Retina (tissue), 1 donor: ENCODE measurements around the gene COL6A3.

Source experiments
- DNase-seq: peaks from one replicate; pipeline ENCODE4 v3.0.0-alpha.2; 2016

The COL6A3 gene

DNA sequence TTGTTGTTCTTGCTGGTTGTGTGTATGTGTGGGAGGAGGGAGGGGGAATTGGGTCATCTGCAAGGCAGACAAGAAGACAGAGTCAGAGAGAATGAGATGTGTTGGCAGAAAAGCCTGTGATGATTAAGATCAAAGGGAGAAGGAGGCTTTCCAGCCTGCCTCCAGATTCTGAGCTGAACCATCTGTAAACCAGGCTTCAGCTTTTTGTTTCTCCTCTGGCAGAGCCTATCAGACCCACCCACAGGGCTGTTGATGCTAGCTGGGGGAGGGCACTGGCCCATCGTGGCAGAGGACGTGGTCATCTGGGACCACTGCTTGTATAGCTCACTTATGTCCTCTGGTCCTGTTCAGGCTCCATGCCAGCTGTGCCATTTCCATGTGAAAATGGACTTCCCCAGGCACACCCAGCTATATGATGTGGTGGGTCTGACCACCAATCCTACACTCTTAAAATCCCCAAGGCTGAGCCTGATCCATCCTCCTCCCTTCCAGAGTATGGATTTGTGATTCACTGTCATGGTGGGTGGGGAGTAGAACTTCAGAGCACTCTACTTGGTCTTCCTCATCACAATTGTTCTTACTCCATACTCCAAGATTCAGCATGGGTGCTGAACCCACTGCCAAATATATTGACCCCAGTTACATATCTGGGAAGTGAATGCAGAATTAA lies 27.8 kb upstream of the COL6A3 start:
- peak; percentile 24 for DNase-seq

DNA sequence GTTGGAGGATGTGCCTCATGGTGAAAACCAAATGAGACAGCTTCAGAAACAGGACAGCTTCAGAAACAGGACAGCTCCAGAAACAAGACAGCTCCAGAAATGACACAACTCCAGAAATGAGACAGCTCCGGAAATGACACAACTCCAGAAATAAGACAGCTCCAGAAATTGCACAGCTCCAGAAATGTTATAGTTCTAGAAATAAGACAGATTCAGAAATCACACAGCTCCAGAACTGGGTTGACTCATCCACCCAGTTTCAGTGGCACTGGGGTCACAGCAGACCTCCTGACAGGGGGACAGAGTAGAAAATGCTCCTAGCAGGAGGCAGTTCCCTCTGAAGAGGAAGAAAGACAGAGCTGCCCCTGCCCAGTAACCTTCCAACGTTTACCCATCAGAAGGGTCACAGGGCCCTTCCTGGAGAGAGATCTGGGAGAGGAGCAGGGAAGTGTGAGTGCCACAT lies 26.9 kb upstream of the COL6A3 start:
- DNase-seq: no peak

DNA sequence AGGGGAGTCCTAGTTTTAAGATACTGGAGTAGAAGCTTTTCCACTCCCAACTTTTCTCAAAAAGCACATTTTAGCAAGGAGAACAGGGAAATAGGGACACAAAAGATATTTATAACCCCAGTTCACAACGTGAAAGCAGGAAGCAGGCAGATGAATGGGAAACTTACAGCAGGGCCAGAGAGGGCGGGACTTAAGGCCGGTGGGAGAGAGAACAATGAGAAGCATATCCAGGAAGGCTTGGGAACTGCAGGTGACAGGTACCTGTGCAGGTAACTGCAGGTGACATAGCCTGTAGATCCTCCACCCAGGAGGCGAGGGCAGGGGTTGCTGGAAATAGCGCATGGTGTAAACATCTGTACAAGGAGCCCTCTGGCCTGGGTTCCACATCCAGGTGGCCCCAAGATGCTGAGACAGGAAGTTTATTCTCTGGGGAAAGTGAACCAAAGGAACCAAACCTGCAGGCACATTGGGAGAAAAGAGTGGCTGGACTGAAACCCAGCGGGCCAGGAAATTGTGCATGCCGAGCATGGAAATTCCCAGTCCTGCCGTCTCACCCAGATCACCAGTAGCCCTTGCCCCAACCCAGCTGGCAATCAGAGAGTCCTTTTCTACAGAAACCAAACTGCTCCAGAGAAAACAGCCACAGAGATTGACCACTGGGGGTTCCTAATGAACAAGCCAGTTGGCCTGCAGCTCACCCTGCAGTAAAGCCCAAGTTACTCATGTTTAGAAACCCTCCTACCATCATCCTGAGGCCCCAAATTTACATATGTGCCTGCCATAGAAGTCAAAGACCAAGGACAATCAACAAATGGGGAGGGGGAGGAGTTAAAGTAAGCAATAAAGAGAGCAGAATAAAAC lies 24.3 kb upstream of the COL6A3 start:
- no peak for DNase-seq

DNA sequence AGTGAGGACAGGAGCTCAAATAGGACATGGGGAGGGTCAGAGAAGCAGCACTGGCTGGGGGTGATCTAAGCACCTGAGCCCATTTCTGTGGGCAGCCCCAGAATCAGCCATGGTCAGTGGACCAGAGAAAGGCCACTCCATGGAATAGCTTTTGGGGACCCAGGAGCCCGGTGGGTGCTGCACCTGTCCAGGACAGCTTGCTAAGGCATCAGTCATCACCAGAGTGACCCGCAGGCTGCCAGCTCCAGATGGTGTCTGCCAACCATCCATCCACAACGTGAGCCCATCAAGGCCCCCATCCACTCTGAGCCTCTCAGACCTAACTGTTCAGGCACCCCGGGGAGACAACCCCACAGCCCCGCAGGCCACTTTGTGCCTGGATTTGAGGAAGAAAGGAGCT lies 23.6 kb upstream of the COL6A3 start:
- DNase-seq: no peak

- DNase-seq: no peak
These were observed 22.1 kb upstream of the COL6A3 start for GRCh38 chr2:237435844-237436587.

DNA sequence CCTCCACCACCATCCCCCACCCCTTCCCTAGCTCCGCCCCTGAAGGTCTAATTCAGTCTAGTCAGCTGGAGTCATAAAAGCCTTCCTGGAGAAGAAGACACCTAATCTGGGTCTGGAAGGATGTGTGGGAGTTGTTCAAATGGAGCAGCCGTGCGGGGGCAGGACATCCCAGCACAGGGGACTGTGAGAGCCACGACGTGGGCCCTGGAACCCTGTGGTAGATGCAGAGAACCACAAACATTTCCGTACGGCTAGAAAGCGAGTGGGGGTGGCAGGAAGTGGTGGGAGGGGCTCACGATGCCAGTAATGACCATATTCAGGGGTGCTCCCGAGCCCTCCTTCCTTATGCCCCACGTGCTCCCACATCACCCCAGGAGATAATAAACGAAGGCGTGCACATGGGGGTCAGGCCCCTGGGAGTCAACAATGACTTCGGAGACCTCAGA lies 20.9 kb upstream of the COL6A3 start:
- no peak for DNase-seq

DNA sequence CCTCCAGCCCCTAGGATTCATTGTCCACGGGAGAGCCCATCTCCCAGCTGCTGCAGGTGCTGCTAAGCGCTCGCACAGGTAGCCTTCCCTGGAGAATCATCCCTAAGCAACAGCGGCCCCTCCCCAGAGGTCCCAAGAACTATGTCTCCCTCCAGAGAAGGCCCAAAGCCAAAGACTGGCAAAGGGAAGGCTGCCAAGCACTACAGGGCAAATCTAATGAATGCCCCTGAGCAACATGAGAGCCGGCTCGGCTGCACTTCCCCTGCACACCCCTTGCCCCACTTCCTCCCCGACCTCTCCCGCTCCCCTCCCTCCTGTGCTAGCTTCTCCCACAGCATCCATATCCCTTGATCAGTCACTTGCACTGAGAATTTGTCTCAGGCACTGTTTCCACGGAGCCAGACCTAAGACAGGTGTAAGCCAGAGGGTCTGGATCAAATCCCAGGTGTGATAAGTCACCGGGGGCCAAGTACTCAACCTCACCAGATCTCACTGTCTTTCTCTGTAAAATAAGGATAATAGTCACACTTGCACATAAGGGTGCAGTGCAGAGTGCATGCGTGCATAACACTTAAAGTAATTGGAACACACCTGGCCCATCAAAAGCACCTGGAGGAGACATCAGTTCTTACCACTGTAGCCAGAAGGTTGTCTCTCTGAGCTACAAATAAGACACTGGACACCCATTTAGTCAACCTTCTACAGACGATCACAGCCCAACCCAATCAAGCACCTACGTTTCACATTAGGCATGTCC lies 20.1 kb upstream of the COL6A3 start:
- no peak for DNase-seq

- DNase-seq: no peak
These were observed 18.6 kb upstream of the COL6A3 start for GRCh38 chr2:237432484-237433092.

DNA sequence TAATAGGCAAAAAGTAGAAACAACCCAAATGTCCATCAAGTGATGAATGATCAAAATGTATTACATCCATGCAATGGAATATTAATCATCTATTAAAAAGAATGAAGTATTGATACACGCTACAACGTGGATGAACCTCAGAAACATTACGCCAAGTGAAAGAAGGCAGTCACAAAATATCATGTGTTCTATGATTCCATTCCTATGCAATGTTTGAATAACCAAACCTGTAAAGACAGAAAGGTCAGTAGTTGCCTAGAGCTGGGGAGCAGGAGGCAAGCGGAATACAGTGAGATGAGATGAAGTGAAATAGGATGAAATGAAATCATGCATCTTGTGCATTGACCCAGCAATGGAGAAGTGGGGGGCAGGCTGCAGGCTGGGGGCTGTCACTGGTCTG lies 17.9 kb upstream of the COL6A3 start:
- DNase-seq: no peak

DNA sequence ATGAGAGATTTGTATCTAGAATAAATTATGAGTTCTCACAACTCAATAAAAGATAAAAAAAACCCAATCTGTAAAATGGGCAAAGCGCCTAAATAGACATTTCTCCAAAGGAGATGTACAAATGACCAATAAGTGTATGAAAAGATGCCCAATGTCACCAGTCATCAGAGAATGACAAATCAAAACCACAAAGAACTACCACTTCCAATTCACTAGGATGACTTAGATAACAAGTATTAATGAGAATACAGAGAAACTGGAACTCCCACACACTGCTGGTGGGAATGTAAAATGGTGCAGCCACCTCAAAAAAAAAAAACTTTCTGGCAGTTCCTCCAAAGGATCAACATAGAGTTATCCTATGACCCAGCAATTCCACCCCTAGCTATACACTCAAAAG lies 17.4 kb upstream of the COL6A3 start:
- no peak for DNase-seq

DNA sequence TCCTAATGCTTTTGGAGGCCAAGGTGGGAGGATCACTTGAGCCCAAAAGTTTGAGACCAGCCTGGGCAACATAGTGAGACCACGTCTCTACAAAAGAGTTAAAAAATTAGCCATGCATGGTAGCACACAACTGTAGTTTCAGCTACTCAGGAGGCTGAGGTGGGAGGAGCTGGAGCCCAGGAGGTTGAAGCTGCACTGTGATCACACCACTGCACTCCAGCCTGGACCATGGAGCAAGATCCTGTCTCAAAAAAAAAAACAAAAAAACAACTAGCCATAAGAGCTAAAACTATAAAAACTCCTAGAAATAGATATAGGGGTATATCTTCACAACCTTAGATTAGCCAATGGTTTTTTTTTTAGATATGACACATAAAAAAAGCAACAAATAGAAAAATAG lies 16.9 kb upstream of the COL6A3 start:
- DNase-seq: no peak

- DNase-seq: no peak
These were observed 15.8 kb upstream of the COL6A3 start for GRCh38 chr2:237429753-237430152.

DNA sequence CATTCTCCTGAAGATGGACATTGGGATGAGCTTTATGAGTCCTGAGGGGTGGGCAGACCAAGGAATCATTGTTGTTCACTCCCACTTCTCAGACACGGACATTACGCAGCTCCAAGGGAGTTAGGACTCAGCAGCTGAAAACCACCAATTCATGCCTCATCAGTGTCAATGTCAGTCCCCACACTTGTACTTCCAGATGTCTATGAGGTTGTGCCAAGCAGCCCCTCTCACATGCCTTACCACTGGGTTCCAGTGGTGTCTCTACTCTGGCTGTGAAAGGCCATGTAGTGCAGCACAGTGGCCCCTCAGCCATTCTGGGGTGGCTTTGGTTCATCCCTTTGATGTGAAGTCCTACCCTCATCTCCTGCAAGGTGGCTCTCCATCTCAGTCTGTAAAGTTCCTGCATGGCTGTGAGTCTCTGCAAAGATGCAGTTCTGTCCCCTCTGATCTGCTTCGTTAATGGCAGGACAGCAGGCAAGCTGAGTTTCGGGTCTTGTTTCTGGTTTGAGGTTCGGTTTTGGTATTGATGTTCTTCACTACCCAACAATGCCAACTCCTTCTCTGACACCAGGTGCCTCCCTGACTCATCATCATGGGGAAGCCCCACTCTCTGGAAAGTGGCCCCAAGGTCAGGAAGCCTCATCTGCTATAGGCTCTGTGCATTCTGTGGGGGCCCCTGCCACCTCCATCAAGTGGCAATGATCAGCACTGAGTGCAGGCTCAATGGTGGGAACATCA lies 14.0 kb upstream of the COL6A3 start:
- DNase-seq: no peak

GRCh38 chr2:237426517-237426916 lies 12.6 kb upstream of the COL6A3 start:
- DNase-seq: no peak

- DNase-seq: no peak
These were observed 11.4 kb upstream of the COL6A3 start for GRCh38 chr2:237425320-237425719.

DNA sequence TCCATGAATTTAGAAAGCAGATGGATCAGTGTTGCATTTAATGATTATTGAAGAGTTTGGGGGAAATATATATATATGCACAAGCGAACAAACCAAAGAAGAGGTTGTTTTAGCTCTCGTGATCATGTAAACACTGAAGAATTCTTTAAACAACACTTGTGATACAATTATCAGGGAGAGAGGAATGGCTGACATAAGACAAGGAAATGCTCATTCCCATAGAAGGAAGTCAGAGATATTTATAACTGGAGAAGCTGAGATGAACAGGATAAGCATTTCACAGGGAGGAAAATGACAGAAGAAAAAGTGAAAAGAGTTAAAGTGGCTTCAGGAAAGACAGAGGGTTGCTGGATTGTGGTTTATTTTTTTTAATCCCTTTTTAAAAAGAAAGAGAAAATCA lies 10.6 kb upstream of the COL6A3 start:
- no peak for DNase-seq

GRCh38 chr2:237423891-237424290 lies 9.9 kb upstream of the COL6A3 start:
- DNase-seq: no peak

DNA sequence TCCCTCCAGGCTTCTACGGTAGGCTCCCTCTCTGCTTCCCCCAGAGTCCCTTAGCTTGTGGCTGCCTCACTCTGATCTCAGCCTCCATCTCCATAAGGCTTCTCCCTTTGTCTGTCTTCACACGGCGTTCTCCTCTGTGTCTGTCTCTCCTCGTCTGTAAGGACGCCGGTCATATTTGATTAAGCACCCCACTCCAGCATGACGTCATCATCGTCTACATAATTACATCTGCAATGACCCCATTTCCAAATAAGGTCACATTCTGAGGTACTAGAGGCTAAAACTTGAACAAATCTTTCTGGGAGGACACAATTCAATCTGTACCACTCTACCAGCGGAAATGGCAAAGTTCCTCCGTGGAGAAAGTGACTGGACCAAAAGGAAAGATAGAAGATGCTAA lies 8.3 kb upstream of the COL6A3 start:
- no peak for DNase-seq

GRCh38 chr2:237421542-237422116 lies 7.7 kb upstream of the COL6A3 start:
- peak; percentile 72 for DNase-seq

DNA sequence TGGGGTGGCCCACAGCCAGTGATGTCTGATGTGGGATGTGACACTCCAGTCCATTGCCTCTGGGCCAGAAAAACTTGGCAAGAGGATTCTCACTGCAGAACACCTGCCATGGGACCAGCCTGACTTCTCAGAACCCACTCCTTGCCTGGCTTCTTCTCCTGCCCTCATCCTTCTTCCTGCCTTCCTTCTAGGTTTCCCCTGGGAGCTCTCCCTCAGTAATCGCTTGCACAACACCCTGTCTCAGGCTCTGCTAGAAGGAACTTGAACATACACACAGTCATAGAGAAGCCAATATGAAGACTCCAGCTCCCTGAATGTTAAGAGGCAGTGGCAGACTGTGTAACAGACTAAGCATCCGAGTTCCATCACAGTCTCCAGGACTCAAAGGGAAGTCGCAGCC lies 4.3 kb upstream of the COL6A3 start:
- DNase-seq: no peak
